Panc1 (cell line): ENCODE results near the gene NUP62CL.

ENCODE experiments used
- POLR2AphosphoS5 ChIP-seq: IDR thresholded peaks from 2 replicates; pipeline ENCODE4 v1.6.1; 2012; ENCODE audit warnings: mild to moderate bottlenecking, low read depth, low read length, moderate library complexity
- TCF7L2 ChIP-seq: IDR thresholded peaks from 2 replicates; pipeline ENCODE4 v1.6.1; 2011; ENCODE audit warnings: mild to moderate bottlenecking, low read depth, low read length, inconsistent platforms
- TF ChIP-seq, protein P1 (sequence below): fragments of 450-650 bp; IDR thresholded peaks from 2 replicates; pipeline ENCODE4 v1.5.1; 2017; ENCODE audit warnings: mild to moderate bottlenecking

DNA sequence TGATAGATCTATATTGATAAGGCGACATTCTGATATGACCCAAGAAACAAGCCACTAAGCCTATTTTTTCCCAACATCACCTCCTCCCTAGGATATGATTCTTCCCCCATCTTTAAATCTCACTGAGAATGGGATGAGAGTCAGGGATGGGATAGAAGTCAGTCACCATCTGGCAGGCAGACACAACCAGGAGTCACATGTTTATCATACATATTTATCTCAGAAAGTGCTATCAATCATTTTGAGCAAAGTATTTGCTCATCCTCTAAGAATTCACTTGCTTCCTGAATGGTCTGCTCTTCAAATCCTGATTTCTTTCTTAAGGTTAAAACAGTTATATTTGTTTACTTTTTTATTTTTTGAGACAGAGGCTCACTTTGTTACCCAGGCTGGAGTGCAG, 20.5 kb upstream of the NUP62CL start:
- TF ChIP-seq TCF7L2 (no peak), POLR2AphosphoS5 (no peak)
- TF ChIP-seq, protein P1, sequence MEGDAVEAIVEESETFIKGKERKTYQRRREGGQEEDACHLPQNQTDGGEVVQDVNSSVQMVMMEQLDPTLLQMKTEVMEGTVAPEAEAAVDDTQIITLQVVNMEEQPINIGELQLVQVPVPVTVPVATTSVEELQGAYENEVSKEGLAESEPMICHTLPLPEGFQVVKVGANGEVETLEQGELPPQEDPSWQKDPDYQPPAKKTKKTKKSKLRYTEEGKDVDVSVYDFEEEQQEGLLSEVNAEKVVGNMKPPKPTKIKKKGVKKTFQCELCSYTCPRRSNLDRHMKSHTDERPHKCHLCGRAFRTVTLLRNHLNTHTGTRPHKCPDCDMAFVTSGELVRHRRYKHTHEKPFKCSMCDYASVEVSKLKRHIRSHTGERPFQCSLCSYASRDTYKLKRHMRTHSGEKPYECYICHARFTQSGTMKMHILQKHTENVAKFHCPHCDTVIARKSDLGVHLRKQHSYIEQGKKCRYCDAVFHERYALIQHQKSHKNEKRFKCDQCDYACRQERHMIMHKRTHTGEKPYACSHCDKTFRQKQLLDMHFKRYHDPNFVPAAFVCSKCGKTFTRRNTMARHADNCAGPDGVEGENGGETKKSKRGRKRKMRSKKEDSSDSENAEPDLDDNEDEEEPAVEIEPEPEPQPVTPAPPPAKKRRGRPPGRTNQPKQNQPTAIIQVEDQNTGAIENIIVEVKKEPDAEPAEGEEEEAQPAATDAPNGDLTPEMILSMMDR: no peak
